GM19193 (cell line): ENCODE results near the gene SMYD3.

Experiments
- POLR2A ChIP-seq: IDR thresholded peaks from 4 replicates; pipeline ENCODE4 v1.6.1; 2011; ENCODE audit not compliant: insufficient read depth, insufficient read length; ENCODE audit errors: extremely low read depth

The SMYD3 gene

GRCh38 chr1:245710961-245711903 is 795.8 kb downstream of the SMYD3 start:
- no peak for TF ChIP-seq POLR2A

- TF ChIP-seq POLR2A, result no peak
Observed at GRCh38 chr1:245707941-245708340, 799.1 kb downstream of the SMYD3 start.

GRCh38 chr1:245704765-245705164 is 802.3 kb downstream of the SMYD3 start:
- TF ChIP-seq POLR2A, result no peak

- no peak for TF ChIP-seq POLR2A
Observed at GRCh38 chr1:245704341-245704740, 802.7 kb downstream of the SMYD3 start.

- no peak for TF ChIP-seq POLR2A
Observed at GRCh38 chr1:245702346-245702745, 804.7 kb downstream of the SMYD3 start.

GRCh38 chr1:245701631-245702030 is 805.4 kb downstream of the SMYD3 start:
- TF ChIP-seq POLR2A, result no peak

GRCh38 chr1:245700631-245701030 is 806.4 kb downstream of the SMYD3 start:
- no peak for TF ChIP-seq POLR2A
